ENCODE measurements around the gene ANGPT4. TPM values are rescaled to one million over a fixed set of nuclear protein-coding genes. Genes with fewer than 3 reads are reported as not detected.

ANGPT4 gene
- total and polyA plus RNA-seq, 2 of the 13 experiments (the other 11 are each of a cell fraction or from before 2014, with no cell fraction given) = not detected

DNA sequence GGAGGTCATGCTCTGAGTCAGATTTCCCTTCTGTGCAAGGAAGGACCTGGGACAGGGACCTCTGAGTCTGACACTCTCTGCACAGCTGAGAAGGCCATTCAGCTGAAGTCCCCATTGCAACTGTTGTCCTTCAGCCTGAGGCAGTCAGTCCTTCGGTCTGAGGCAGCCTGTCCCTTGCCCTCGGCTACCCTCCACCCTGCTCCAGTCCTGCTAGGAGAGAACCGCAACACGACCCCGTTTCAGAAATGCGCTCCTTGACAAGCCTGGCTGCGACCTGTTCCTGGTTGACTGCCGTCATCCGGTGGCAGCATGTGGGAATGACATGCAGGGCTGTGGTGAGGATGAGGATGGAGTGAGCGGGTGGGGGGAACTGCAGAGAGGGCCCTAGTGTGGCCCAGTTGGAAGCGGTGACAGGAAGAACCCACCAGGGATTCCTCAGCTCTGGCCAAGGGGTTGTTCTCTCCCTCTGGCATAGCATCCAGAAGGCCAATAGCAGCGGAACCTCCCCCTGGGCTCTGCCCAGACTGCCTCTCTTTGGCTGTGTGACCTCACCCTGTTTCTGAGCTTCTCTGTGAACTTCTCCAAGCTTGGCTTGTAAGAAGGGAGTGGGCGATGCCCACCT lies 40.3 kb upstream of the ANGPT4 start (continued):
- TF ChIP-seq, protein P1, sequence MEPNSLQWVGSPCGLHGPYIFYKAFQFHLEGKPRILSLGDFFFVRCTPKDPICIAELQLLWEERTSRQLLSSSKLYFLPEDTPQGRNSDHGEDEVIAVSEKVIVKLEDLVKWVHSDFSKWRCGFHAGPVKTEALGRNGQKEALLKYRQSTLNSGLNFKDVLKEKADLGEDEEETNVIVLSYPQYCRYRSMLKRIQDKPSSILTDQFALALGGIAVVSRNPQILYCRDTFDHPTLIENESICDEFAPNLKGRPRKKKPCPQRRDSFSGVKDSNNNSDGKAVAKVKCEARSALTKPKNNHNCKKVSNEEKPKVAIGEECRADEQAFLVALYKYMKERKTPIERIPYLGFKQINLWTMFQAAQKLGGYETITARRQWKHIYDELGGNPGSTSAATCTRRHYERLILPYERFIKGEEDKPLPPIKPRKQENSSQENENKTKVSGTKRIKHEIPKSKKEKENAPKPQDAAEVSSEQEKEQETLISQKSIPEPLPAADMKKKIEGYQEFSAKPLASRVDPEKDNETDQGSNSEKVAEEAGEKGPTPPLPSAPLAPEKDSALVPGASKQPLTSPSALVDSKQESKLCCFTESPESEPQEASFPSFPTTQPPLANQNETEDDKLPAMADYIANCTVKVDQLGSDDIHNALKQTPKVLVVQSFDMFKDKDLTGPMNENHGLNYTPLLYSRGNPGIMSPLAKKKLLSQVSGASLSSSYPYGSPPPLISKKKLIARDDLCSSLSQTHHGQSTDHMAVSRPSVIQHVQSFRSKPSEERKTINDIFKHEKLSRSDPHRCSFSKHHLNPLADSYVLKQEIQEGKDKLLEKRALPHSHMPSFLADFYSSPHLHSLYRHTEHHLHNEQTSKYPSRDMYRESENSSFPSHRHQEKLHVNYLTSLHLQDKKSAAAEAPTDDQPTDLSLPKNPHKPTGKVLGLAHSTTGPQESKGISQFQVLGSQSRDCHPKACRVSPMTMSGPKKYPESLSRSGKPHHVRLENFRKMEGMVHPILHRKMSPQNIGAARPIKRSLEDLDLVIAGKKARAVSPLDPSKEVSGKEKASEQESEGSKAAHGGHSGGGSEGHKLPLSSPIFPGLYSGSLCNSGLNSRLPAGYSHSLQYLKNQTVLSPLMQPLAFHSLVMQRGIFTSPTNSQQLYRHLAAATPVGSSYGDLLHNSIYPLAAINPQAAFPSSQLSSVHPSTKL (CRISPR knock-in tag; IDR thresholded peaks at IDR 0.05) = 0 out of 2 replicates have a peak, but pooled peaks have one; percentile 33
- TF ChIP-seq NR2F1 (CRISPR knock-in tag; IDR thresholded peaks at IDR 0.05) (no peak), MEIS1 (CRISPR knock-in tag; IDR thresholded peaks at IDR 0.05; ENCODE audit: borderline replicate concordance) (0 out of 2 replicates have a peak, but pooled peaks have one; percentile 46), NFE2 (CRISPR knock-in tag; IDR thresholded peaks at IDR 0.05) (no peak), NR2F6 (IDR thresholded peaks at IDR 0.05) (no peak), NR2F6 (CRISPR knock-in tag; IDR thresholded peaks at IDR 0.05) (peak; percentile 36; the same call in 1 of the 2 replicates), ZNF282 (IDR thresholded peaks at IDR 0.05; ENCODE audit: partially characterized antibody) (no peak)
- TF ChIP-seq, protein P2, sequence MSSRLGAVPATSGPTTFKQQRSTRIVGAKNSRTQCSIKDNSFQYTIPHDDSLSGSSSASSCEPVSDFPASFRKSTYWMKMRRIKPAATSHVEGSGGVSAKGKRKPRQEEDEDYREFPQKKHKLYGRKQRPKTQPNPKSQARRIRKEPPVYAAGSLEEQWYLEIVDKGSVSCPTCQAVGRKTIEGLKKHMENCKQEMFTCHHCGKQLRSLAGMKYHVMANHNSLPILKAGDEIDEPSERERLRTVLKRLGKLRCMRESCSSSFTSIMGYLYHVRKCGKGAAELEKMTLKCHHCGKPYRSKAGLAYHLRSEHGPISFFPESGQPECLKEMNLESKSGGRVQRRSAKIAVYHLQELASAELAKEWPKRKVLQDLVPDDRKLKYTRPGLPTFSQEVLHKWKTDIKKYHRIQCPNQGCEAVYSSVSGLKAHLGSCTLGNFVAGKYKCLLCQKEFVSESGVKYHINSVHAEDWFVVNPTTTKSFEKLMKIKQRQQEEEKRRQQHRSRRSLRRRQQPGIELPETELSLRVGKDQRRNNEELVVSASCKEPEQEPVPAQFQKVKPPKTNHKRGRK (CRISPR knock-in tag; IDR thresholded peaks at IDR 0.05) = 0 out of 2 replicates have a peak, but pooled peaks have one; percentile 47
- TF ChIP-seq, protein P3, sequence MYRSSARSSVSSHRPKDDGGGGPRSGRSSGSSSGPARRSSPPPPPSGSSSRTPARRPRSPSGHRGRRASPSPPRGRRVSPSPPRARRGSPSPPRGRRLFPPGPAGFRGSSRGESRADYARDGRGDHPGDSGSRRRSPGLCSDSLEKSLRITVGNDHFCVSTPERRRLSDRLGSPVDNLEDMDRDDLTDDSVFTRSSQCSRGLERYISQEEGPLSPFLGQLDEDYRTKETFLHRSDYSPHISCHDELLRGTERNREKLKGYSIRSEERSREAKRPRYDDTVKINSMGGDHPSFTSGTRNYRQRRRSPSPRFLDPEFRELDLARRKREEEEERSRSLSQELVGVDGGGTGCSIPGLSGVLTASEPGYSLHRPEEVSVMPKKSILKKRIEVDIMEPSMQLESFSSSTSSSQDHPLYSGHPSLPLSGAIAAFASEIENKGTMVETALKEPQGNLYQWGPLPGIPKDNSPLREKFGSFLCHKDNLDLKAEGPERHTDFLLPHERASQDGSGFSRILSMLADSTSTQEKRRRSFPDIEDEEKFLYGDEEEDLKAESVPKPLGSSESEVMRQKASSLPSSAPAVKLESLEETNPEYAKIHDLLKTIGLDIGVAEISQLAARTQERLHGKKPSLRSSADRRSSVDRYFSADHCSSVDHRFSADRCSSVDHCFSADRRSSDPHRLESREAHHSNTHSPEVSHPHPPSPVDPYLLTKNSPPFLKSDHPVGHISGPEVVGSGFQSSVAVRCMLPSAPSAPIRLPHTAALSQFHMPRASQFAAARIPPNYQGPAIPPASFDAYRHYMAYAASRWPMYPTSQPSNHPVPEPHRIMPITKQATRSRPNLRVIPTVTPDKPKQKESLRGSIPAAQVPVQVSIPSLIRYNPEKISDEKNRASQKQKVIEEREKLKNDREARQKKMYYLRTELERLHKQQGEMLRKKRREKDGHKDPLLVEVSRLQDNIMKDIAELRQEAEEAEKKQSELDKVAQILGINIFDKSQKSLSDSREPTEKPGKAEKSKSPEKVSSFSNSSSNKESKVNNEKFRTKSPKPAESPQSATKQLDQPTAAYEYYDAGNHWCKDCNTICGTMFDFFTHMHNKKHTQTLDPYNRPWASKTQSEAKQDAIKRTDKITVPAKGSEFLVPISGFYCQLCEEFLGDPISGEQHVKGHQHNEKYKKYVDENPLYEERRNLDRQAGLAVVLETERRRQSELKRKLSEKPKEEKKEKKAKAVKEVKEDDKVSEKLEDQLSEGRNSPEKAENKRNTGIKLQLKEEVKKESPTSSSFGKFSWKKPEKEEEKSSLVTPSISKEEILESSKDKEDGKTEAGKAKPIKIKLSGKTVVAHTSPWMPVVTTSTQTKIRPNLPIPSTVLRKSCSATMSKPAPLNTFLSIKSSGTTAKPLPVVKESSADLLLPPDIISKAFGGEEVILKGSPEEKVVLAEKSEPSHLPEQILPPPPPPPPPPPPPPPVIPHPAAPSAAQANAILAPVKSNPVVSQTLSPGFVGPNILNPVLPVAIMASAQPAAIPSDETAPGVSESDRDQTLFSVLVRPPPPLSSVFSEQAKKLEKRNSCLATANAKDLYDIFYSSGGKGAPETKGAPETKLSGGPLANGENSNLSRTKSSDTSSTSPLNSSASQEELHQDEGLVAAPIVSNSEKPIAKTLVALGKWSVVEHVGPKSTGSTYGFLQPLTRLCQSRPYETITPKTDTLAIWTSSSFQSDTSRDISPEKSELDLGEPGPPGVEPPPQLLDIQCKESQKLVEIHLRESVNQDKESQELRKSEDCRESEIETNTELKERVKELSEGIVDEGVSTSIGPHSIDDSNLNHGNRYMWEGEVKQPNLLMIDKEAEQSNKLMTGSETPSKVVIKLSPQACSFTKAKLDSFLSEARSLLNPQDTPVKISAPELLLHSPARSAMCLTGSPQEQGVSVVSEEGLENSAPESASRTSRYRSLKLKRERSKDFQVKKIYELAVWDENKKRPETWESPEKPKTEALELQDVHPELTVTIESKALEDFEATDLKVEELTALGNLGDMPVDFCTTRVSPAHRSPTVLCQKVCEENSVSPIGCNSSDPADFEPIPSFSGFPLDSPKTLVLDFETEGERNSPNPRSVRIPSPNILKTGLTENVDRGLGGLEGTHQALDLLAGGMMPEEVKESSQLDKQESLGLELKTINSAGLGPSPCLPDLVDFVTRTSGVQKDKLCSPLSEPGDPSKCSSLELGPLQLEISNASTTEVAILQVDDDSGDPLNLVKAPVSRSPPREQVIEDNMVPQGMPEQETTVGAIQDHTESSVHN (CRISPR knock-in tag; IDR thresholded peaks at IDR 0.05) = peak; percentile 81; the same call in 1 of the 2 replicates
- TF ChIP-seq, protein P4, sequence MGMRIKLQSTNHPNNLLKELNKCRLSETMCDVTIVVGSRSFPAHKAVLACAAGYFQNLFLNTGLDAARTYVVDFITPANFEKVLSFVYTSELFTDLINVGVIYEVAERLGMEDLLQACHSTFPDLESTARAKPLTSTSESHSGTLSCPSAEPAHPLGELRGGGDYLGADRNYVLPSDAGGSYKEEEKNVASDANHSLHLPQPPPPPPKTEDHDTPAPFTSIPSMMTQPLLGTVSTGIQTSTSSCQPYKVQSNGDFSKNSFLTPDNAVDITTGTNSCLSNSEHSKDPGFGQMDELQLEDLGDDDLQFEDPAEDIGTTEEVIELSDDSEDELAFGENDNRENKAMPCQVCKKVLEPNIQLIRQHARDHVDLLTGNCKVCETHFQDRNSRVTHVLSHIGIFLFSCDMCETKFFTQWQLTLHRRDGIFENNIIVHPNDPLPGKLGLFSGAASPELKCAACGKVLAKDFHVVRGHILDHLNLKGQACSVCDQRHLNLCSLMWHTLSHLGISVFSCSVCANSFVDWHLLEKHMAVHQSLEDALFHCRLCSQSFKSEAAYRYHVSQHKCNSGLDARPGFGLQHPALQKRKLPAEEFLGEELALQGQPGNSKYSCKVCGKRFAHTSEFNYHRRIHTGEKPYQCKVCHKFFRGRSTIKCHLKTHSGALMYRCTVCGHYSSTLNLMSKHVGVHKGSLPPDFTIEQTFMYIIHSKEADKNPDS (CRISPR knock-in tag; IDR thresholded peaks at IDR 0.05) = no peak
- TF ChIP-seq, protein P5, sequence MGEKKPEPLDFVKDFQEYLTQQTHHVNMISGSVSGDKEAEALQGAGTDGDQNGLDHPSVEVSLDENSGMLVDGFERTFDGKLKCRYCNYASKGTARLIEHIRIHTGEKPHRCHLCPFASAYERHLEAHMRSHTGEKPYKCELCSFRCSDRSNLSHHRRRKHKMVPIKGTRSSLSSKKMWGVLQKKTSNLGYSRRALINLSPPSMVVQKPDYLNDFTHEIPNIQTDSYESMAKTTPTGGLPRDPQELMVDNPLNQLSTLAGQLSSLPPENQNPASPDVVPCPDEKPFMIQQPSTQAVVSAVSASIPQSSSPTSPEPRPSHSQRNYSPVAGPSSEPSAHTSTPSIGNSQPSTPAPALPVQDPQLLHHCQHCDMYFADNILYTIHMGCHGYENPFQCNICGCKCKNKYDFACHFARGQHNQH (CRISPR knock-in tag; IDR thresholded peaks at IDR 0.05) = peak; percentile 69; the same call in 1 of the 2 replicates
